H9 (cell line): ENCODE data around the gene ENO3. TPM values are rescaled to one million over a fixed set of nuclear protein-coding genes. Genes with fewer than 3 reads are reported as not detected.

Experiments used
- DNase-seq: peaks from one replicate; pipeline ENCODE4 v3.0.0-alpha.2; 2017
- H2AFZ ChIP-seq: one replicate; pipeline ENCODE4 v1.6.1; 2013; ENCODE audit warnings: mild to moderate bottlenecking, low read length, control low read depth, moderate library complexity
- H2AK5ac ChIP-seq: 2 replicates; pipeline ENCODE4 v1.6.1; 2013; ENCODE audit warnings: low read length, control low read depth, mixed read lengths; ENCODE audit not compliant: insufficient read length
- H2BK120ac ChIP-seq: one replicate; pipeline ENCODE4 v1.6.1; 2013; ENCODE audit warnings: low read depth, mild to moderate bottlenecking, low read length, control low read depth, inconsistent platforms; ENCODE audit not compliant: poor library complexity, severe bottlenecking
- H2BK12ac ChIP-seq: 2 replicates; pipeline ENCODE4 v1.6.1; 2013; ENCODE audit warnings: low read length, control low read depth, mixed read lengths, low read depth; ENCODE audit not compliant: insufficient read length
- H2BK15ac ChIP-seq: 2 replicates; pipeline ENCODE4 v1.6.1; 2013; ENCODE audit warnings: low read depth, low read length, control low read depth
- H2BK20ac ChIP-seq: one replicate; pipeline ENCODE4 v1.6.1; 2013; ENCODE audit warnings: low read depth, mild to moderate bottlenecking, low read length, control low read depth, inconsistent platforms; ENCODE audit not compliant: poor library complexity, severe bottlenecking
- H2BK5ac ChIP-seq: 2 replicates; pipeline ENCODE4 v1.6.1; 2013; ENCODE audit warnings: low read length, control low read depth, mixed read lengths; ENCODE audit not compliant: insufficient read length
- H3K14ac ChIP-seq: 2 replicates; pipeline ENCODE4 v1.6.1; 2013; ENCODE audit warnings: low read length, control low read depth; ENCODE audit not compliant: insufficient read depth
- H3K18ac ChIP-seq: 2 replicates; pipeline ENCODE4 v1.6.1; 2013; ENCODE audit warnings: low read depth, mild to moderate bottlenecking, mixed read lengths, low read length, control low read depth; ENCODE audit not compliant: insufficient read length
- H3K23ac ChIP-seq: 2 replicates; pipeline ENCODE4 v1.6.1; 2013; ENCODE audit warnings: low read length, control low read depth, mixed read lengths, low read depth; ENCODE audit not compliant: insufficient read length
- H3K23me2 ChIP-seq: 2 replicates; pipeline ENCODE4 v1.6.1; 2013; ENCODE audit warnings: low read depth, mild to moderate bottlenecking, mixed read lengths, low read length, control low read depth; ENCODE audit not compliant: insufficient read length, poor library complexity, severe bottlenecking
- H3K27ac ChIP-seq: 2 replicates; pipeline ENCODE4 v1.5.1; 2013; ENCODE audit warnings: low read length, control low read depth, mixed read lengths, low read depth; ENCODE audit not compliant: insufficient read length
- H3K27me3 ChIP-seq: 2 replicates; pipeline ENCODE4 v1.6.1; 2013; ENCODE audit warnings: low read length, control low read depth, inconsistent platforms; ENCODE audit not compliant: insufficient read depth
- H3K4ac ChIP-seq: 2 replicates; pipeline ENCODE4 v1.6.1; 2013; ENCODE audit warnings: low read depth, mild to moderate bottlenecking, control low read depth, inconsistent platforms, low read length, moderate library complexity
- H3K4me1 ChIP-seq: 2 replicates; pipeline ENCODE4 v1.6.1; 2013; ENCODE audit warnings: low read length, control low read depth, inconsistent platforms; ENCODE audit not compliant: insufficient read depth
- H3K4me2 ChIP-seq: 2 replicates; pipeline ENCODE4 v1.6.1; 2013; ENCODE audit warnings: low read length, control low read depth, mixed read lengths; ENCODE audit not compliant: insufficient read length, insufficient read depth
- H3K56ac ChIP-seq: 2 replicates; pipeline ENCODE4 v1.6.1; 2013; ENCODE audit warnings: low read depth, mild to moderate bottlenecking, mixed read lengths, low read length, control low read depth; ENCODE audit not compliant: insufficient read length
- H3K79me1 ChIP-seq: 2 replicates; pipeline ENCODE4 v1.6.1; 2013; ENCODE audit warnings: low read depth, mild to moderate bottlenecking, moderate library complexity, low read length, control low read depth, inconsistent platforms; ENCODE audit not compliant: insufficient read depth, poor library complexity, severe bottlenecking
- H3K79me2 ChIP-seq: 2 replicates; pipeline ENCODE4 v1.6.1; 2013; ENCODE audit warnings: low read length, control low read depth, inconsistent platforms; ENCODE audit not compliant: insufficient read depth
- H3K9ac ChIP-seq: 2 replicates; pipeline ENCODE4 v1.6.1; 2013; ENCODE audit warnings: low read length, control low read depth, mixed read lengths; ENCODE audit not compliant: insufficient read length; ENCODE audit errors: extremely low read depth
- H3K9me3 ChIP-seq: one replicate; pipeline ENCODE4 v1.6.1; 2013; ENCODE audit warnings: low read depth, low read length, inconsistent platforms; ENCODE audit not compliant: control insufficient read depth
- H3T11ph ChIP-seq: one replicate; pipeline ENCODE4 v1.6.1; 2013; ENCODE audit warnings: mild to moderate bottlenecking, low read length, control low read depth, inconsistent platforms
- H4K20me1 ChIP-seq: one replicate; pipeline ENCODE4 v1.6.1; 2013; ENCODE audit not compliant: control insufficient read depth, insufficient read length, insufficient read depth
- H4K5ac ChIP-seq: 2 replicates; pipeline ENCODE4 v1.6.1; 2013; ENCODE audit warnings: low read depth, mild to moderate bottlenecking, mixed read lengths, low read length, control low read depth; ENCODE audit not compliant: insufficient read length
- H4K8ac ChIP-seq: replicated peaks from 2 replicates; pipeline ENCODE4 v1.6.1; 2013; ENCODE audit warnings: low read length, control low read depth, mixed read lengths, low read depth; ENCODE audit not compliant: insufficient read length
- H4K91ac ChIP-seq: 2 replicates; pipeline ENCODE4 v1.6.1; 2013; ENCODE audit warnings: low read depth, mild to moderate bottlenecking, moderate library complexity, mixed read lengths, low read length, control low read depth; ENCODE audit not compliant: insufficient read length
- H3K27ac Mint-ChIP-seq, 3 experiments: 2 replicates in 2 of 3; 3 replicates in 1 of 3; pipeline ENCODE4 v1.8.0; 2020 to 2021; ENCODE audit warnings: mixed read lengths in 3 of 3, mild to moderate bottlenecking in 1 of 3, moderate library complexity in 1 of 3
- H3K27me3 Mint-ChIP-seq: 2 replicates; pipeline ENCODE4 v1.8.0; 2021; ENCODE audit warnings: low read depth, mild to moderate bottlenecking, moderate library complexity, mixed read lengths
- H3K36me3 Mint-ChIP-seq, 3 experiments: 2 replicates in 2 of 3; 3 replicates in 1 of 3; pipeline ENCODE4 v1.8.0; 2020 to 2021; ENCODE audit warnings: low read depth in 3 of 3, mixed read lengths in 3 of 3; ENCODE audit not compliant: insufficient read depth in 1 of 3
- H3K4me1 Mint-ChIP-seq, 2 experiments: 2 replicates each; pipeline ENCODE4 v1.8.0; 2020; ENCODE audit warnings: mixed read lengths in 2 of 2
- H3K4me3 Mint-ChIP-seq, 2 experiments: 2 replicates in 1 of 2; 3 replicates in 1 of 2; pipeline ENCODE4 v1.8.0; 2020 to 2021; ENCODE audit warnings: mild to moderate bottlenecking in 2 of 2, mixed read lengths in 2 of 2, moderate library complexity in 1 of 2
- H3K9me3 Mint-ChIP-seq, 2 experiments: 2 replicates in 1 of 2; 3 replicates in 1 of 2; pipeline ENCODE4 v1.8.0; 2020; ENCODE audit warnings: mild to moderate bottlenecking in 2 of 2, mixed read lengths in 2 of 2, moderate library complexity in 1 of 2
- WGBS: extraction: QIAGEN DNeasy Blood & Tissue Kit; methylation state at CpG from one replicate; pipeline ENCODE4 v1.1.7; 2013; ENCODE audit warnings: missing lambda C conversion rate, low lambda C conversion rate, mixed read lengths; ENCODE audit not compliant: insufficient read length; ENCODE audit errors: extremely low coverage; 5-methylcytosine and 5-hydroxymethylcytosine counted together
- total RNA-seq: library from RNA; stranded (reverse); gene quantifications from 2 replicates; pipeline ENCODE4 v1.2.1, GENCODE V29; 2021
- TF ChIP-seq, protein P1 (sequence below): fragments of 200-600 bp; sonication (generic); conservative IDR thresholded peaks from 3 replicates; pipeline ENCODE4 v1.8.0; 2021; ENCODE audit warnings: antibody characterized with exemption, mild to moderate bottlenecking

ENO3 gene
- total RNA-seq, 1 experiment from 2014 or later: 25.4 TPM

GRCh38 chr17:4934173-4934979, 16.5 kb upstream of the ENO3 start:
- no peaks in the 10 kb centered on the region; the same call in 1 of the 2 replicates for H3K27me3 Mint-ChIP-seq
- Histone ChIP-seq H4K20me1 (peaks cover 7% of the 10 kb centered on the region), H3K9ac (no peak overlapping the region), H3K27me3 (no peaks in the 10 kb centered on the region), H2BK15ac (no peak overlapping the region), H3K4me1 (no peaks in the 10 kb centered on the region), H3T11ph (no peak overlapping the region), H3K9me3 (no peaks in the 10 kb centered on the region), H2AK5ac (no peak overlapping the region), H3K14ac (no peak overlapping the region), H3K4ac (no peak overlapping the region), H3K79me2 (peaks cover 4% of the 10 kb centered on the region; the same call in 1 of the 2 replicates), H2AFZ (no peak overlapping the region), H2BK20ac (no peak overlapping the region), H4K5ac (no peak overlapping the region), H3K18ac (no peak overlapping the region), H3K79me1 (peaks cover 5% of the 10 kb centered on the region), H2BK120ac (no peak overlapping the region), H2BK12ac (no peak overlapping the region), H4K91ac (no peak overlapping the region), H3K23ac (no peak overlapping the region), H3K4me2 (no peak overlapping the region), H4K8ac (no peak overlapping the region), H3K27ac (no peak overlapping the region), H2BK5ac (no peak overlapping the region), H3K23me2 (peaks cover 8% of the 10 kb centered on the region), H3K56ac (no peak overlapping the region)
- H3K4me3 Mint-ChIP-seq: no peak overlapping the region
- WGBS: no CpG with 5 or more reads among the region's 14 CpGs
- DNase-seq: peak; percentile 81
- peaks cover 28 to 29% of the 10 kb centered on the region in 2 experiments for H3K4me1 Mint-ChIP-seq
- H3K9me3 Mint-ChIP-seq: no peaks in the 10 kb centered on the region; a peak in 1 of 5 replicates
- peak overlapping the region in 2 of 3 experiments; percentile 14 to 78; a peak in 3 of 7 replicates for H3K27ac Mint-ChIP-seq
- H3K36me3 Mint-ChIP-seq: peaks cover 19 to 53% (median 25%) of the 10 kb centered on the region in 3 experiments
- TF ChIP-seq, protein P1, sequence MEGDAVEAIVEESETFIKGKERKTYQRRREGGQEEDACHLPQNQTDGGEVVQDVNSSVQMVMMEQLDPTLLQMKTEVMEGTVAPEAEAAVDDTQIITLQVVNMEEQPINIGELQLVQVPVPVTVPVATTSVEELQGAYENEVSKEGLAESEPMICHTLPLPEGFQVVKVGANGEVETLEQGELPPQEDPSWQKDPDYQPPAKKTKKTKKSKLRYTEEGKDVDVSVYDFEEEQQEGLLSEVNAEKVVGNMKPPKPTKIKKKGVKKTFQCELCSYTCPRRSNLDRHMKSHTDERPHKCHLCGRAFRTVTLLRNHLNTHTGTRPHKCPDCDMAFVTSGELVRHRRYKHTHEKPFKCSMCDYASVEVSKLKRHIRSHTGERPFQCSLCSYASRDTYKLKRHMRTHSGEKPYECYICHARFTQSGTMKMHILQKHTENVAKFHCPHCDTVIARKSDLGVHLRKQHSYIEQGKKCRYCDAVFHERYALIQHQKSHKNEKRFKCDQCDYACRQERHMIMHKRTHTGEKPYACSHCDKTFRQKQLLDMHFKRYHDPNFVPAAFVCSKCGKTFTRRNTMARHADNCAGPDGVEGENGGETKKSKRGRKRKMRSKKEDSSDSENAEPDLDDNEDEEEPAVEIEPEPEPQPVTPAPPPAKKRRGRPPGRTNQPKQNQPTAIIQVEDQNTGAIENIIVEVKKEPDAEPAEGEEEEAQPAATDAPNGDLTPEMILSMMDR: peak; percentile 50
